Colonic mucosa (tissue), 4 donors: ENCODE measurements around the gene ROBO1. TPM values are rescaled to one million over a fixed set of nuclear protein-coding genes. Genes with fewer than 3 reads are reported as not detected.
A peak's percentile ranks its signal among the peaks of the same experiment; 100 is the strongest.

Experiments used
- DNase-seq: peaks from one replicate; pipeline ENCODE4 v3.0.0-alpha.2; 2020
- H3K27ac ChIP-seq: fragments of 200-600 bp; one replicate; pipeline ENCODE4 v1.8.0; 2021
- H3K27me3 ChIP-seq: fragments of 200-600 bp; one replicate; pipeline ENCODE4 v1.8.0; 2021
- H3K36me3 ChIP-seq: fragments of 200-600 bp; one replicate; pipeline ENCODE4 v1.8.0; 2021
- H3K4me1 ChIP-seq: fragments of 200-600 bp; one replicate; pipeline ENCODE4 v1.8.0; 2021; ENCODE audit warnings: mild to moderate bottlenecking
- H3K4me3 ChIP-seq: fragments of 200-600 bp; one replicate; pipeline ENCODE4 v1.8.0; 2021
- H3K9ac ChIP-seq, 2 donors: one replicate each; pipeline ENCODE4 v1.7.0; 2013; ENCODE audit warnings: control low read depth in 2 of 2, low read depth in 2 of 2, low read length in 2 of 2
- H3K9me3 ChIP-seq: fragments of 200-600 bp; one replicate; pipeline ENCODE4 v1.8.0; 2021
- intact Hi-C: fragments of 100-400 bp; cut with DNase I; formaldehyde crosslinking; loops from one replicate; pipeline ENCODE4 v1.14.1; 2022
- total RNA-seq, 2 donors: library from RNA; stranded (reverse); fragmentation: NEBNext Ultra II Directional in 1 of 2; extraction: Animal tissue kit (Norgen Biotek cat#: 25700) in 1 of 2; gene quantifications; one replicate each; pipeline ENCODE4 v1.2.1, GENCODE V29; 2021
- TF ChIP-seq, protein P1 (sequence below): fragments of 200-600 bp; IDR thresholded peaks from one replicate; pipeline ENCODE4 v1.8.0; 2022; ENCODE audit warnings: antibody characterized with exemption, mild to moderate bottlenecking
- donor health status: healthy.
- donor health status: DM: no; HTN: no; CAD: no.
- donor health status: DM: no; HTN: no; CAD: no.

Gene ROBO1
- total RNA-seq, 2 donors from 2014 or later, result 8.1 to 9.4 TPM

DNA sequence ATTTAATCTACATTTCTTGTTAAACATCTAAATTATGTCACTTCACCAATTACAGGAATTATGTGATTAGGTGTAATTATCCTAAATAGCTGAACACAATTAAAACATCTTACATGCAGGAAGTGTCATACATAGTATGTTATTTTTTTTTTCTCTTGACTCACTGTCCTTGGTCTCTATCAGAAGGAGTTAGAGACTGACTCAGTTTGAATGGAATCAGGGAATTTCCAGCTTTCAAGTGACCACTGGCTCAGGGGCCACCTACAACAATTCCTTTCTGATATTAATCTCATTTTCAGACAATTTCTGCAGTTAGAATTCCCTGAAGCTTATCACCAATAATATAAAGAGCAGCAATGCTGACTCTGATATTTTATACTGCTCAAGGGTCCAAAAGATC is 400.7 kb downstream of the ROBO1 start:
- Histone ChIP-seq H3K9me3 (no peaks in the 10 kb centered on the region), H3K36me3 (no peaks in the 10 kb centered on the region), H3K27me3 (no peaks in the 10 kb centered on the region), H3K4me3 (no peak overlapping the region), H3K27ac (no peak overlapping the region), H3K4me1 (no peaks in the 10 kb centered on the region), H3K9ac (no peak overlapping the region)
- intact Hi-C loops, result no loop called here
- DNase-seq, result no peak
- TF ChIP-seq, protein P1, sequence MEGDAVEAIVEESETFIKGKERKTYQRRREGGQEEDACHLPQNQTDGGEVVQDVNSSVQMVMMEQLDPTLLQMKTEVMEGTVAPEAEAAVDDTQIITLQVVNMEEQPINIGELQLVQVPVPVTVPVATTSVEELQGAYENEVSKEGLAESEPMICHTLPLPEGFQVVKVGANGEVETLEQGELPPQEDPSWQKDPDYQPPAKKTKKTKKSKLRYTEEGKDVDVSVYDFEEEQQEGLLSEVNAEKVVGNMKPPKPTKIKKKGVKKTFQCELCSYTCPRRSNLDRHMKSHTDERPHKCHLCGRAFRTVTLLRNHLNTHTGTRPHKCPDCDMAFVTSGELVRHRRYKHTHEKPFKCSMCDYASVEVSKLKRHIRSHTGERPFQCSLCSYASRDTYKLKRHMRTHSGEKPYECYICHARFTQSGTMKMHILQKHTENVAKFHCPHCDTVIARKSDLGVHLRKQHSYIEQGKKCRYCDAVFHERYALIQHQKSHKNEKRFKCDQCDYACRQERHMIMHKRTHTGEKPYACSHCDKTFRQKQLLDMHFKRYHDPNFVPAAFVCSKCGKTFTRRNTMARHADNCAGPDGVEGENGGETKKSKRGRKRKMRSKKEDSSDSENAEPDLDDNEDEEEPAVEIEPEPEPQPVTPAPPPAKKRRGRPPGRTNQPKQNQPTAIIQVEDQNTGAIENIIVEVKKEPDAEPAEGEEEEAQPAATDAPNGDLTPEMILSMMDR, result no peak

DNA sequence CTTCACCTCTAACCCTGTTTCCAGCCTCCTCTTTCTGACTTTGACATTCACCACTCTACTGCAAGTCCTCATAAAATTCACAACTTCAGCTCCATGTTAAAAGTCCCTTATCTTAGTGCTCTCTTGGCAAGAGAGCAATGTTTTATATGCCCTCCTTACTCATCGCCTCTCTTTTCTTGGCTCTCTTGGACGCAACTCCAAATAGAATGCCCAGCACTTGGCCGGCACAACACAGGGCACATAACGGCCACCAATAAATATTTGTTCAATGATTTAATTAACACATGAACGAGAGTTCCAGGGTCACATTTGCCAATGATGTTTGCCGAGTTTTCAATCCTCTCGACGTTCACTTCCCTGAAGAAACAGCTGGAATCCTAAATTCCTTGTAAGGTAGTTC is 401.4 kb downstream of the ROBO1 start:
- Histone ChIP-seq H3K9ac (no peak overlapping the region), H3K9me3 (no peaks in the 10 kb centered on the region), H3K27me3 (no peaks in the 10 kb centered on the region), H3K27ac (no peak overlapping the region), H3K4me3 (no peak overlapping the region), H3K36me3 (no peaks in the 10 kb centered on the region), H3K4me1 (no peaks in the 10 kb centered on the region)
- no peak for DNase-seq
- intact Hi-C loops, result no loop called here
- TF ChIP-seq, protein P1, result no peak

DNA sequence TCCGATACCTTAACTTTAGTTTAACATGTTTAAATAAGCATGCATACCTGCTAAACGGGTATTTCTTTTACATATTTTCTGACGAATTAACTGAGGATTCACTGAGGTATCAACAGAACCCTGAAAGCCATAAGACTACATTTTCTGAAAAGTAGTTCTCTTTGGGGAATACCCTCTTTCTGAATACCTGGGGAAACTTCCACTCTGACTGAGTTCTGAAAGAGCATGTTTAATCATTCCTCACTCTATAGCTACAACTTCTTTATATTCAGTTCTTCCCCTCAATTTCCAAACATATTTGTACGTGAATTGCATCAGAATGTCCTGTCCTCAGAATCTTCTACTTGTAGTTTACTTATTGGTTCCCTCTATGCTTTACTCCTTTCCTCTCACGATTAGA is 403.0 kb downstream of the ROBO1 start:
- Histone ChIP-seq H3K4me3 (no peak overlapping the region), H3K36me3 (no peaks in the 10 kb centered on the region), H3K9me3 (no peaks in the 10 kb centered on the region), H3K27me3 (no peaks in the 10 kb centered on the region), H3K9ac (no peak overlapping the region), H3K4me1 (no peaks in the 10 kb centered on the region), H3K27ac (no peak overlapping the region)
- DNase-seq, result no peak
- TF ChIP-seq, protein P1, result no peak
- intact Hi-C loops, result loop anchor here (5.0 kb wide), 1 partner anchor 277 kb away; no protein-coding TSS in a partner anchor

DNA sequence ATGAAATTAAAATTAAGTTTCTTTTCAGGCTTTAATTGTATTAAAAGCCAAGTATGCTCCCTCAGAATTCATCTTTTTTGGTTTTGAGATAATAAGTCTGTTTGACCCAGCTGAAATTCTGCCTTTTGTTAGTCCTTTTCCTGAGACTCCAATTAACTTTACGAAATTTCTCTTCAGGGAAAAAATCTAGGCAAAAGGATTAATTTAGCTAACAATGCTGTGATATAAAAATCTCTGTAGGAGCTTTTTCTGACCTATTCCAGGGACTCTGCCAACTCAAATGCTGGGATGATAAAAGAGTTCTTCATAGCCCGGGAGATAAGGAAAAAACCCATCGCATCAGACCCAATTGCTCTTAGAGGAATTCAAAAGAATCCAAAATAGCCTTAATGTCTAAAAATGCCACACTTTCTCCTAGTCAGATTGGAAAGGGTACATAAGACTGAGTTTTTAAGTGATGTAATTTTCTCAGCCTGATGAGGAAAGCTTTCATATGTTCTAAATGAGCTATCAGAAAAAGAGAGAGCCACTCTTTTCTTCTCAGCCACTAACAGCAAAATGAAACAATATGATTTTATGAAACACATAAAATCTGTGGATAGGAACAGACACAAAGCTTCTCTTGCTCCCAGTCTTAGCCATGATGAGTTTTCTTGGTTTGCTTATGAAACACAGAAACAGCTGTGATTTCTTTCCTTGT is 405.1 kb downstream of the ROBO1 start:
- H3K27me3 ChIP-seq, result no peaks in the 10 kb centered on the region
- TF ChIP-seq, protein P1, result no peak
- no peak overlapping the region for H3K4me3 ChIP-seq
- no peaks in the 10 kb centered on the region for H3K4me1 ChIP-seq
- H3K9ac ChIP-seq, result no peak overlapping the region
- no peaks in the 10 kb centered on the region for H3K36me3 ChIP-seq
- no peak for DNase-seq
- H3K27ac ChIP-seq, result no peak overlapping the region
- intact Hi-C loops, result loop anchor here (5.0 kb wide), 1 partner anchor 275 kb away; no protein-coding TSS in a partner anchor
- no peaks in the 10 kb centered on the region for H3K9me3 ChIP-seq

DNA sequence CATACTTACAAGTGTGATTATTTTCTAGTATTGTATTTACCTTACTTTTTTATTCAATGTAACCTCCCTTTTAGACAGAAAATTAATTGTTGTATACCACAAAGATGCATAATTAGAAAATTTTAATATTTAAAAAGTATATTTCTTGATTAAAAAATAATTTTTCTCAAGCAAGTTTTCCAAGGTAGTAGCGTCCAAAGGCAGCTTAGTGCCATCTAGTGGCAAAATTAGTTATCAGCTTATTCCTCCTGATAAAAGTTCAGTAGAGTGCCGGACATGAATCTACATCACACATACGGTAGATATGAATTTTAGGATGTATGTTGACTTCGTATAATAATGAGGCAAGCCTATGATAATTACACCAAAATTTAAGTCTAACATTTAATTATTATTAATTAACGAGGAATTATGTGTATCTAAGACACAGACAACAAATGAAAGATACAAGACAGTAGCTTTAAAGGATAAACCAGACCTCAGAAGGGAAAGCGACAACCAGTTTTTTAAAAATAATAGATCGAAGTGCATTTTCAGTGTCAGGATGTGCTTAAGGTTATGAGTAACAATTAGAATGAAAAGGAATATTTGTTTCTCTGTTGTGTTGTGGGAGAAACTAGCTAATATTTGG is 405.9 kb downstream of the ROBO1 start:
- DNase-seq, result no peak
- Histone ChIP-seq H3K27ac (no peak overlapping the region), H3K36me3 (no peaks in the 10 kb centered on the region), H3K4me3 (no peak overlapping the region), H3K9me3 (no peaks in the 10 kb centered on the region), H3K27me3 (no peaks in the 10 kb centered on the region), H3K9ac (no peak overlapping the region), H3K4me1 (no peaks in the 10 kb centered on the region)
- intact Hi-C loops, result loop anchor here (5.0 kb wide), 1 partner anchor 275 kb away; no protein-coding TSS in a partner anchor
- TF ChIP-seq, protein P1, result peak; percentile 73
